Germinal center (tissue), 1 donor: ENCODE results near the gene TCF7L2.

Experiments
- DNase-seq: peaks from one replicate; pipeline ENCODE4 v3.0.0; 2012; ENCODE audit warnings: mixed read lengths, low spot score

Gene TCF7L2

DNA sequence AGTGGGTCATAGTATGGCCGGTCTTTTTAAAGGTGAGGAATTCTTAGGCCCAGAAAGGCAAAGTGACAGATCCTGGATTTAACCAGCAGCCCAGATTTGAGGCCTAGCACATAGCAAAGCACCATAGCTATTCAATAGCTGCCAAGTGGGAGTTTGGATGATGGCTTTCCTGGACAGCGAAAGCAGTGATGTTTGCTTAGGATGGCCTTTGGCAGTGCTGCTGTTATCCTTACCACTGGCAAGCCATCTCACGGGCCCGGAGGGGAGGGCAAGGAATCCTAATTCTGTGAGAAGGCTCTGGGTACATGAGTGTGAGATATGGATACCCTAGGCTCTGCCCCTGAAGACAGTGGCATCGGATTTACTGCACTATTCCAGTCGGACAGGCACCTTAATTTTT lies 50.4 kb downstream of the TCF7L2 start:
- DNase-seq = no peak

DNA sequence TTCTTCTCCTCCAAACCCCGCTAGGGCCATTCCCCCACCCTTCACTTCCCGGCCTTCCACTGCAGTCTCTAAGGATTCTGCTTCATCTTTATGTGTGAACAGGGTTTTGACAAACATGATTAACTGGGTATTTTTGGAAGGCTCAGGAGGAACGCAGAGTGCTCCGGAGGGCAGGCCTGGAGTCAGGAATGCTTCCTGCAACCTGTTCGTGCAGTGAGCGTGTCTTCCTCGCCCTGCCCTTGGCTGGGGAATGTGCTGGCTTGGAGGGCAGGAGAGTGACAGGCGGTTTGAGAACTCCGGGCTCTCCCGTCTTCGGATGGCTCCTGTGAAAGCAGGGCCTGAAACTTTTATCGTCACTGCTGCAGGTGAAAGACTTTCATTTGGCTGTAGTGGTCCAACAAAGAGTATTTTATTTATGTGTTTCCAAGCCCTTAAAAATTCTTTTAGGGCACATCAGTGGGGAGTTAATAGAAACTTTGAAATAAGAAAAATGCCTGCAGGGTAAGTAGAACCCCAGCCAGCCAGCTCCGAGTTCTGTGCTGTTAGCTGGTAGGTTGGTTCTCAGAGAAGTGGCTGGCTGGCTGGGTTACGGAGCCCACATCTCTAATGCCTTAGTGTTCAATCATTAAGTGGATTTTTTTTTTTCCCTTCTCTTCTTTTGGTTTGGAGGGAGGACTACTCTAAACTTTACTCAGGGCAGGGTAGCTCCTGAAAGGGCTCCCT lies 51.0 kb downstream of the TCF7L2 start:
- DNase-seq = no peak

DNA sequence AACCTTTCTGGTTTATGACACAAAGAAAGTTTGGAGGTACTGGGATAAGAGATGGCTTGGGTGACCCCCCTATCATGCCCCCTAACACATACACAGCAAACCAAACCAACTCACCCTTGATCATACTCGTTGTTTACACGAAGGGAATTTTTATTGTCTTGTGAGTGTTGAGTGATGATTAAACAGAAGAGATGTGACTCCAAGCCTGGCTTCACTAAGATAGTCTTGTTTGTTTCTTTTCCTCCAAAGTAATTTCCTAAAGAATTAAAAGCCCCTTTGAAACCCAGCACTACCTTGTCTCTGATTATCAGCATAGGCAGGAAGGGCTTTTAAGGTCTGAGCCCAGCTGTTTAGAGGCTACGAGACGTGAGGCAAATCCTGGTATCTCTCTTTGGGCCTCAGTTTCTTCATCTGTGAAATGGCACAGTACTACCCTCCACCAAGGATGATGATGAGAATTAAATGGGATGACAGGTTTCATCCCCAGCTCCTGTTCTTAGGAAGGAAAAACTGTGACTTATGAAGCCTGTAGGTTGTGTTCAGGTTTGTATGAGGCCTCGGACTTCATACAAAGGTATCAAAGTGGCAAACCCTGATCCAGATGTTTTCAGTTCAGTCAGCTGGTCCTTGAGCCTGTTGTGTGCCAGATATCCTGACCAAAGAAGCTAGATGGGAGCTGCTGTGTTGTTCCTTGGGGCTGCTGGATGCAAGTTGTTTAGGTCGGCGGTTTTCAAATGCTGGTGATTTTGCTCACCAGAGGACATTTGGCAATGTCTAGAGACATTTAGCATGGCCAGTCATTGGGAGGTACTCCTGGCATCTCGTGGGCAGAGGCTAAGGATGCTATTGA lies 51.8 kb downstream of the TCF7L2 start:
- no peak for DNase-seq

DNA sequence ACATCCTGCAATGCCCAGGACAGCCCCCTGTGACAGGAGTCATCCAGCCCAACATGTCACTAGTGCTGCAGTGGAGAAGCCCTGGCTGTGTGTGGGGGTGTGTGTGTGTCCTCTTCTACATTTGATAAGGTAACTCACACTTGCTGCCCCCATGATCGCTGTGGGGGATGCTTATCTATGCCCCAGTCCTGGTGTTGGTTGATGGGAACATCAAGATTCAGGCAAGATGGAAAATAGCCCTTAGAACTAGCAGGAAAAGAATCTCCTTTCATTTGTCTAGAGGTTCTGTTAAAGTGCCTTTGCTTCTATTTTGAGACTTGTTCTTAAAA lies 52.4 kb downstream of the TCF7L2 start:
- DNase-seq = no peak

DNA sequence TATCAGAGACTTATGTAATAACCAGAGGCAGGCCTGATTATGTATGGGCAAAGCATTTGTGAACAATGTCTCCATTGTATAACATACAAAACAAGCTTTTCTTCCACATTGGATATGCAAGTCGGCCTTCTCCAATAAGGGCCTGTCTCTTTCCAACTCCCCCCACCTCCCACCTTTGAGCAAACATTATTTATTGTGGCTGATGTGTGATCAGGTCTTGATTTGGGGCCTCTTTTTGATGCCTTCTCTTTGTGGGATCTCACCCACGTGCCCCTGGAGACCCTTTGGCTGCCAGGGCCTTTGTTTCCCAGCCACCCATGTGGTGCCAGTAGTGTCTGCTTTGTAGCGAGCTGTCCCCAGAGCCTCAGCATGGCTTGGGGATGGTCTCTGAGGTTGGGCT lies 53.0 kb downstream of the TCF7L2 start:
- DNase-seq = no peak

DNA sequence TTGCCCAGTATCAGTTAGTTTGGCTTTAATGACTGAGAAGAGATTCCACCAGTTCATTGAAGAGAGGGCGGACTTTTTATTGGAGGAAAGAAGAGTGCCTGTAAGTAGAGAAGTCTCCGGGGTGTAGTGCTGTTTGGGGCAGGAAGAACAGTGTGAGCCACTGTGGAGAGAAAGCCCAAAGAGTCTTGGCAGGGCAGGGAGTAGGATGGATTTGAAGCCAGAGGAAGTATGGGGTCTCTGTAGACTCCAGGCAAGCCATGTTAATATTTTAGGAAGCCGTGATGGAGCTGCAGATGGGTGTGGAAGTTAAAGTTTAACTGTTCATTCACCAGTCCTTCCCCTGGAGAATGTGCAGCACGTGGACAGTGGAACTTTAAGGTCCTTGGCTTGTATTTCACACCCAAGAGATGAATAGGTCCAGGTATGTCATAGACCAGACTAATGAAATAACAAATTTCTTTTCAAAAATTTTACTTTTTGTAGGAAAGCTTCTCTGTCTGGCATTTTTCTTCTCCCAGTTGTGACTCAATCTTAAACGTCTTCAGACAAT lies 54.1 kb downstream of the TCF7L2 start:
- no peak for DNase-seq

DNA sequence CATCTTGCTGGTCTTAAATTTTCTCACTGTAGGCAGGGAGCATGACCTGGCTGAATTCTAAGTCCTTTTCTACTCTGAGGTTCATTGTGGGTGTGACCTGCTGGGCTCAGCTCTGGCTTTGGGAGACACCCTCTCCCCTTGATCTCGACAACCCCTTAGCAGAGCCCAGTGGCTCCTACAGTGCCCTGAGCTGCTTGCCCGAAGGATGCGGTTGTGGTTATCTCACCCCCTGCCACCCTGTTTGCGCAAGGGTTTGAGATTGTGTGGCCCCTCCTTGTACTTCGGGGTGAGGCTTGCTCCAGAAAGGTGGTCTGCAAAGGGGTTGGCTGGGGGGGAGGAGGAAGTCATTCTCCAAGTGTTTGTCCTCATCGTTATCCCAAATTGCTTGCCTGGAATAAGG lies 55.3 kb downstream of the TCF7L2 start:
- DNase-seq = no peak

DNA sequence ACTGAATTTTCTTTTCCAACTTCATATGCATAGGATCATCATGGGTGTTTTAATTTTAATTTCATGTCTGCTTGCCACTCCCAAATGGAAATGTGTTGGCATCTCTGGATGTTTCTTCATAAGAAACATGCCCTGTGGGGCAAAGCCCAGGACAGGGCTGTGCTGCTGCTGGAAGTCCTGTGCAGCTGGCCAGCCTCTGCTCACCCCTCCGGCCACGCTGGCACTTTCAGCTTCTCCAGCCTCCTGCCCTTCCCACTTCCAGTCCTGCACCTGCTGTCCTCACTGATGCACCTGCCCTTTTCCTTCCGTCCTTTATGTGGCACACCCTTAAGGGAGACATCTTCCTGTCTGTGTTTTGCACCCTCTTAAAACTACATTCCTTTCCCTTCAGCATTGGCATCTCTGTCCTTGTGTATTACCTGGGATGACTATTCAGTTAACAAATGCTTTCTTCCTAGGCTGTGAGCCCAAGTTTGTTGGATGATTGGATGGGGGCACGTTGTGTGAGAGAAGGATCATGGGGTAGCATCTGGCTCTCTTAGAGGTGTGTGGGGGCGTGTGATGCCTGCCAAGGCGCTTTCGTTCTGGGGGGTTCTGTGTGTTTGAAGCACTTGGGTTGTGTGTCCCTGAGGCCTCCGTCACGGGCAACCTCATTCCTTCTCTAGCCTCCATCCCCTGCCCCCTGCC lies 56.8 kb downstream of the TCF7L2 start:
- no peak for DNase-seq

DNA sequence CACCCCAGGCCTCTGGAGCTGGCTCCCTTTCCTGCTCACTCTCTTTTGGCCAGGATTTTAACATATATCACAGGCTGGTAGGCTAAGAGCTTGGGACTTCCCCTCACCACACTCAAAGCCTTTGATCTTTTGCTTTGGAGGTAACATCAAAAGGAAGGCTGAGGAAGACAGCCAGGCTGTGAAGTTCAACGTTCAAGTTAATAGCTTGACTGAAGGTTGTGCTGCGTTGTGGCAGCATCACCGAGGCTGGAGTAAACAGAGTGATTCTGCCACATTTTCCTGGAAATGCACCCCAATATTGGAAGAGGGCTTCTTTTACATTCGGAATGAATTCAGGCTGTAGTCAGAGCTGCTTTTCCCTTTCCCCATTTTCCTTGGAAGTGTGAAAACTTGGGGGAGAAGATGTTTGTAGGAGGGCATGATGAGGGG lies 57.3 kb downstream of the TCF7L2 start:
- no peak for DNase-seq

DNA sequence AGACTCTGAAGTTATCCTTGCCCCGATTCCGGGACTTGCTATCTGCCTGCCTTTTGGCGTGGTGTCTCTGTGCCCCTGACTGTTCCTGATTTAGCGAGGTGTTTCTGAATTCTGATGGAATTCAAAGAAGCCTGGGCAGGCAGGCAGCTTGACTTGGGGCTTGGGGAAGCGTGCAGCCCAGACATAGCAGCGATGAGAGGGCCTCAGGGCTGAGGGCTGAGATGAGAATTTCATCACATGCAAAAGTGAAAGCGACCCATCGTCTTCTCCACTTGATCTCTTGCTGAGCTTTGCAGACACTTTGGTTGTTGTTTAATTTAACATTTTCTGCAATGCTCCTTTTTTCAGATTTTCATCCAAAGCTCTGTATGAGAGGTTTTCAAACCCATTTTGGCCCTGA lies 57.8 kb downstream of the TCF7L2 start:
- no peak for DNase-seq

DNA sequence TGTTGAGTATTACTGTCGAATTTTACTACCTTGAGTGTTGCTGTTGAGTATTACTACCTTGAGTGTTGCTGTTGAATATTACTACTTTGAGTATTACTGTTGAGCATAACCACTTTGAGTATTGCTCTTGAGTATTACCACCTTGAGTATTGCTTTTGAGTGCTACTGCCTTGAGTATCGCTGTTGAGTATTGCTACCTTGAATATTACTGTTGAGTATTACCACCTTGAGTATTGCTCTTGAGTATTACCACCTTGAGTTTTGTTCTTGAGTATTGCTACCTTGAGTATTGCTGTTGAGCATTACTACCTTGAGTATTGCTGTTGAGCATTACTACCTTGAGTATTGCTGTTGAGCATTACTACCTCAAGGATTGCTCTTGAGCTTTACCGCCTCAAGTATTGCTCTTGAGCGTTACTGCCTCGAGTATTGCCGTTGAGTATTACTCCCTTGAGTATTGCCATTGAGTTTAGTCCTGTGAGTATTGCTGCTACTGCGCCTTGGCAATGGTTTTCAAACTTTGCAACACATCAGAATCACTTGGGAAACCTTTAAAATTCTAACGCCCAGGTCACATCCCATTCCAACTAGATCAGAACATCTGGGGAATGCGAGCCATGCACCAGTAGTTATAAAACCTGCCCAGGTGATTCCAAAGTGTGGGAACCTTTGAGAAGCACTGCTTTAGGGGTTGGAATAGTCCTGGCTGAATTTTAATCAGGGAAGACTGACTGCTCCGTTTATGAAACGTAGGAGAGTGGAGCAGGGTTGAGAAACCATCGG lies 61.7 kb downstream of the TCF7L2 start:
- no peak for DNase-seq

DNA sequence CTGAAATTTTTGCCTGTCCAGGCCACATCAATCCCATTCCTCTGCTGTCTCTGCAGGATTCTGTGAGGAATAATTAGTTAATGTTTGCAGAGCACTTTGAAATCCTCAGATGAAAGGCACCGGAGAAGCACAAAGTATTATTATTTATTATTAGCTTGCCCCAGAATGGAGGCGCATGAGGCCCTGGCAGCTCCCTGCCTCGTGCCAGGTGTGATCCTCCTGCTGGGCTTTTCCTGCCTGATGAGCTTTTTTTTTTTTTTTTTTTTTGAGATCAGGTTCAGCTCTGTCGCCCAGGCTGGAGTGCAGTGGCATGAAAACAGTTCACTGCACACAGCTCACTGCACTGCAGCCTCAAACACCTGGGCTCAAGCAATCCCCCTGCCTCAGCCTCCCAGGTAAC lies 65.2 kb downstream of the TCF7L2 start:
- DNase-seq = no peak

DNA sequence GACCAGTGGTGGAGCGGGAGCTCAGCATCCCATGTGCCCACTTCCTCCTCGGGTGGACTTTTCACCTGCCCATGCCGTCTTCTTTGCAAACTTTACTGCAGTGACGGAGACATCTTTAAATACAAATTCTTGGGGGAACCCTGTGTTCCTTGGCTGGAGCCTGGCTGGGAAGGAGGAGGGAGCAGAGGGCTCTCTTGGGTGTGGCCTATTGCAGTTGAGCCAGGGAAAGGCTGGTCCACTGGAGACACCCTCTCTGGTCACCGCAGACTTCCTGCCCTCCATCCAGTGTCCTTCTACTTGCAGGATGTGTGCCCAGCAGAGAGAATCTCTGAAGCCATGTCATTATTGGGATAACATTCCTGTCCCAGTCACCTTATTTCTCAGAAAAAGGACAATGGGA lies 67.3 kb downstream of the TCF7L2 start:
- no peak for DNase-seq

DNA sequence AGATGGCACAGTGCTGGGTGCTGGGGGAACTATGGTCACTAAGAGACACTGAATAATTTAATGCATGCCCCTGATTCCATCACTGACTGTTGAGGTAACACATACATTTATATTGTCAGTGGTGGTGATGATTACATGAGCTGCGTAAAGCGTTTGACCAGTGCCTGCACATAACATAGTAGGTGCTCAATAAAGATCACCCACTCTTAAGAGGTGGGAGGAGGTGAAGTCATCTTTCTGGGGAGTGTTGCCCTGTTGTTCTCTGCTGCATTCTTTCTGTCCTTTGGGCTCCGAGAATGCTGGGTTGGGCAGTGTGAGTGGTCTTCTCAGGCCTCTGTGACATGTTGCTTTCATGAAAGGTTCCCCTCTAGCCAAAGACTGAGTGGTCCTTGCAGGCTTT lies 68.0 kb downstream of the TCF7L2 start:
- no peak for DNase-seq

DNA sequence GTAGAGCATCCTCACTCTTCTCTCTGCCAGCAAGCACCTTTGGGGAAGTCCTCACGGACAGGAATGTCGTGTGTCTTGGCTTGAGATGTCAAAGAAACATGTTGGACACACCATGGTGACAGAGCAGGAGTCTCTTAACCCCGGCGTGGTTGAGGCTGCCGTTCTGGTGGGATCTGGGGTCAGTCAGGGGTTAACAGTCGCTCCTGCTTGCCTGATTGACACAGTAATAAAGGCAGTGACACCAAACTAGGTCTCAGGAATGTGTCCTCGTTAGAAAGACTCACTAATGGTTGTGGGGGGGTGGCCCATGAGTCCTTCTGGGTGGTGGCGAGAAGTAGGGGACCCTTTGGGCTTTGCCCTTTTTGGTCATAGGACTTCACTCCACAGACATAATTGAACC lies 69.0 kb downstream of the TCF7L2 start:
- no peak for DNase-seq

DNA sequence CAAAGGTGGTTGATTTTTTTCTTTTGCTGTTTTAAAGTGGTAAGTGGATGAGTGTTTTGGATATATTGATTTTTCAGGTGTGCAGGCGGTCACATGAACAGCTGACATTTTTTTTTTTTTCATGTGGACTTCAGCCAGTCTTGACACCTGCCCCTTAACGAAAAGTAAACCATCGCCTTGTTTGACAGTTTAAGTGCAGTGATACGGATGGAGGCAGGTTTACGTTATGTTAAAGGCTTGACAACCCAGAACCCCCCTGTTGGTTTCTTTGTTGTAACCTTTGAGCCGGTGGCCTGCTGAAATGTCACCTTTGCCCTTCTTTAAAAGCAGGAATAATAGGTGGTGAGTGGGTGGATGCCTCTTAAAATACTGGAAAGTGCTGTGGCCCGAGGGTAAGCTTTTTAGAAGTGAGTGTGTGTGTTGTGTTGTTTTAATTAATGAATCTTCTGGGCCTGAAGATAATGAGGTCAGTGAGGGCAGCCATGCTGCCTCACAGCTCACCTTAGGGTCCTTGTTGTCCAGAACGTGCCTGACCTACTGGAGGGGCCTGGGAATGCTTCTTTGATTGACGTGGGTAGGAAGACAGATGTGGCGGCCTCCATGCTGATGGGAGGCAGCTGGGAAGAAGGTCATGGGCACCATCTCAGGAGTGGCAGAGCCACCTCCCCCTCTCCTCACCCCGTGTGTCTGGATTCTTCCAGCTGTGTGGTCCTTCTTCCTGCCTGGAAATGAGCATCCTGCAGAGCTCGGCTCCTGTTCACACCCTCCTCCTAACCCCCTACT lies 69.8 kb downstream of the TCF7L2 start:
- no peak for DNase-seq

DNA sequence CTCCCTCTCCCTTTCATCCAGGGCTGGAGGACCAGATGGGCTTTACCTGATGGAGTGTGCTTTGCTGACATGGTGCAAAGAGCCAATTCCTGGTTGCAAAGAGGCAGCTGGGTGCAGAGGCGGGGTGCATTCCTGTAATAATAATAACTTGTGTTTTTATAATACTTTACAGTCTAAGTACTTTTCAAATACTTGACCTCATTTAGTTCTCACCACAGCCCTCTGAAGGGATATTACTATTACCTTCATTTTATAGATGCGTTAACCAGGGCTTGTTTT lies 70.4 kb downstream of the TCF7L2 start:
- no peak for DNase-seq

DNA sequence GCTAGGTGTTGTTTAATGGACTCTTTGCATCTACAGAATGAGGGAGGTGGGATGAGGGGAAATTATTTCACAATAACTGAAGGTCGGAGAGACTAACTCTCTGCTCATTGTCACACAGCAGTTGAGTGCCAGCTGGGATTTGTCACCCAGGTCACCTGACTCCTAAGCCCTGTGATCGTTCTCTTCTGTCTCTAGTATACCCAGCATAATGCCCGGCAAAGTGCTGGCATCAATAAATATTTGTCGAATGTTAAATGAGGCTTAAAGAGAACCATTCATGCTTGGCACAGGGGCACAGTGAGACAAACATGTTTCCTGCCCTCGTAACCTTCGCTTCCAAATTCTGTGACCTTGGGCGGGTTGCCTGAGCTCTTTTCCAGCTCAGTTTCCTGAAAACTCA lies 70.8 kb downstream of the TCF7L2 start:
- DNase-seq = no peak

DNA sequence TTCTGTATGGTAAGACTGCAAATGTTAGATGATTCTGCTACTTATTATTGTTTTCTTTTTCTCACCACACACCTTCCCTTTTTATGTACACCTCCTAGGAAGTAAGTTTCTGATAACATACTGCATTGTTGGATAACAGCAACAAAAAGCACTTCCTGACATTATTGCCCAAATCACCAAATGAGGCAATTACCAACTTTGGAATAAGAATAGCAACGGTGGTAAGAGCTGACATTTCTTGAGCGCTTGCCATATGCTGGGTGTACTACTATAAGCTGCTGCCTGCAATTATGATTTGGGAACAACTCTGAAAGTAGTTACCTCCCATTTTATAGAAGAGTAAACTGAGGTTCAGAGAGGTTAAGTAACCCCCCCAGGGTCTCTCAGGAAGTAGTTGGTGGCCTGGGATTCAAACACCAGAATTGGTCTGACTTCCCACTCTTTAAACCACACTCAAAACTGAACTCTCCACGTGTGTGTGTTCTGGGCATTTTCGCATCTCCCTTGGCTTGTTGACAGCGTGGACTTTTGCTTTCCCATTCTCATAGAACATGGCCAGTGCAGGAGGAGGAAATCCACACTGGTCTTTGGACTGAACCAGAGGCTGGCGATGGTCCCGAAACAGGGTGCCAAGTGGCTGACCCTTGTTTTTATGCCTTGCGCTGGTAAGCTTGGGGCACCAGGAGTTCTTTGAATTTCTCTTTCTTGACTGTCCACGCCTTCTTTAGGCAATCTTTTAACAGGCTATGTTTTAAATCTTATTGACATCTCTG lies 71.4 kb downstream of the TCF7L2 start:
- no peak for DNase-seq

DNA sequence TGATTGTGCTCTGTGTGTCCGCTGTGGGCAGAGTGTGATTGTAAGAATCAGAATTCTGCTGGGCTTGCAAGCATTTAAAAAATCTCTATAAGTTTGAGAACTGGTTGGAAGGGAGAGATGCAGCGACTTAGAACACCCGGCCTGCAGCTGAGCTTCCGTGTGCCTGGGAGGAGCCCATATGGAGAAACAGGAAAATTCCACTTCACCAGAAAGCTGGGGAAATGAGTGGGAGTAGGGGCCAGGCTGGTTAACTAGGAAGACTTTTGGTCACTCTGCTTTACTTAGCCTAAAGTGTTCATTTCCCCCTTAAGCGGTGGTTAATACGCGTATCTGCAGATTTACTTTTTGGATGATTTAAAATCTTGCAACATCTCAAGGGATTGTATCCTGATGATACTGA lies 72.2 kb downstream of the TCF7L2 start:
- DNase-seq = no peak

DNA sequence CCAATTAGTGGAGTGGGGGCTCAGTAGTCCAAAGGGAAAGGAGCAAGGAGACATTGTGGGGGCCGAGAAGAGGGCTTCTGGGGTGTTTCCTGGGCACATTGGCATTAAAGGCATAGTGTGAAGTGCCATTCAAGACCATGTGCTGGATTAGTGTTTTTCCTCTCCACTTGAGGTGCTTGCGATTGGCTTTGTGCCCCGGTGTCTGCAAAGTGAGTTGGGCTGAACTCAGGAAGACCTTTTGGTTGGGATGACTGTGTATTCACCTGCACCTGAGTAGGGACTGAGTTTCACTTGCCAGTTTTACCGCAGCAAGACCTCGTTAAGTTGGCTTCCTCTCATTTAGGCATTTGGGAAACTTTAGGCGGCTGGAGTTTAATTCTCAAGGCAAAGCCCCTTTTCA lies 73.0 kb downstream of the TCF7L2 start:
- DNase-seq = no peak
